K562 (cell line): ENCODE results near the gene LRFN4. TPM values are rescaled to one million over a fixed set of nuclear protein-coding genes. Genes with fewer than 3 reads are reported as not detected.
A peak's percentile ranks its signal among the peaks of the same experiment; 100 is the strongest.
"Not testable (repeated sequence)": the region's sequence is repeated elsewhere in the genome, so short reads cannot be mapped to it uniquely, and the experiment has no call there.

Source experiments
- ATAC-seq: fragments of 200-7000 bp; cut with Tn5 transposase; 3 replicates; pipeline ENCODE4 v1.9.1; 2020; ENCODE audit warnings: moderate library complexity
- BruUV-seq: library from RNA; stranded (reverse); fragments of 400-500 nt; replicated peaks from 2 replicates; lab custom pipeline; 2021; lab: Mats Ljungman, UMichigan
- CTCF ChIA-PET: fragments of 300-600 bp; formaldehyde crosslinking; extraction: SDS; loops from one replicate; lab custom pipeline; 2021; ENCODE audit warnings: low intra/inter-chr PET ratio; lab: Yijun Ruan, JAX
- POLR2A ChIA-PET: fragments of 300-600, 350-650 bp; sonication (Branson Sonifier 250); formaldehyde crosslinking; extraction: SDS; loops from one replicate; lab custom pipeline; 2021; ENCODE audit warnings: antibody characterized with exemption, inconsistent platforms; lab: Yijun Ruan, JAX
- DNase-seq, 4 experiments: peaks; one replicate each; pipeline versions ENCODE4 v3.0.0 to v3.0.0-alpha.2; 2011 to 2018; ENCODE audit warnings: low spot score in 3 of 4, mixed read lengths in 3 of 4; ENCODE audit errors: extremely low read depth in 1 of 4
- FAIRE-seq: peaks from 2 replicates; lab custom pipeline; 2011; peaks lifted over from hg19 to GRCh38; lab: Jason Lieb, UNC
- H2AFZ ChIP-seq: 2 replicates; pipeline ENCODE4 v1.6.0; 2011; ENCODE audit warnings: low read depth, low read length, control low read depth, inconsistent platforms
- H3K27ac ChIP-seq: fragments of 200-600 bp; 3 replicates; pipeline ENCODE4 v1.8.0; 2011; ENCODE audit warnings: low read depth, mild to moderate bottlenecking, control low read depth, inconsistent platforms, low read length, moderate library complexity, mixed read lengths; ENCODE audit errors: extremely low read depth
- H3K27me3 ChIP-seq, 2 experiments: fragments of 300-600 bp in 1 of 2; 2 replicates in 1 of 2; 3 replicates in 1 of 2; pipeline versions ENCODE4 v1.6.0 to v1.8.0; 2011; ENCODE audit warnings: inconsistent platforms in 2 of 2, low read length in 2 of 2, mild to moderate bottlenecking in 1 of 2, mixed read lengths in 1 of 2, moderate library complexity in 1 of 2; ENCODE audit not compliant: control insufficient read depth in 2 of 2, insufficient read depth in 2 of 2
- H3K36me3 ChIP-seq: fragments of 300-600 bp; 3 replicates; pipeline ENCODE4 v1.8.0; 2011; ENCODE audit warnings: mild to moderate bottlenecking, low read length, inconsistent platforms; ENCODE audit not compliant: control insufficient read depth, insufficient read depth
- H3K4me1 ChIP-seq, 2 experiments: fragments of 200-600 bp in 1 of 2; replicated peaks in 1 of 2; 2 replicates in 1 of 2; 3 replicates in 1 of 2; pipeline versions ENCODE4 v1.5.1 to v1.8.0; 2011; ENCODE audit warnings: inconsistent platforms in 2 of 2, low read length in 2 of 2, mild to moderate bottlenecking in 1 of 2, mixed read lengths in 1 of 2, moderate library complexity in 1 of 2; ENCODE audit not compliant: control insufficient read depth in 2 of 2, insufficient read depth in 2 of 2
- H3K4me2 ChIP-seq: 2 replicates; pipeline ENCODE4 v1.6.1; 2011; ENCODE audit warnings: low read length, control low read depth, inconsistent platforms, mixed read lengths; ENCODE audit not compliant: insufficient read depth
- H3K4me3 ChIP-seq: fragments of 200-600 bp; sonication (generic), shearing (Covaris generic); 2 replicates; pipeline ENCODE4 v1.5.1; 2016; ENCODE audit warnings: control low read depth, inconsistent platforms
- H3K79me2 ChIP-seq: fragments of 200-600 bp; 3 replicates; pipeline ENCODE4 v1.8.0; 2011; ENCODE audit warnings: low read length, inconsistent platforms; ENCODE audit not compliant: control insufficient read depth, insufficient read depth
- H3K9ac ChIP-seq, 2 experiments: 2 replicates each; pipeline versions ENCODE4 v1.6.0 to v1.6.1; 2011; ENCODE audit warnings: low read depth in 2 of 2, low read length in 2 of 2, control low read depth in 1 of 2, inconsistent platforms in 1 of 2, mild to moderate bottlenecking in 1 of 2, mixed read lengths in 1 of 2; ENCODE audit not compliant: insufficient read depth in 1 of 2
- H3K9me1 ChIP-seq: one replicate; pipeline ENCODE4 v1.6.0; 2011; ENCODE audit warnings: inconsistent platforms, mild to moderate bottlenecking, low read length, moderate library complexity; ENCODE audit not compliant: control insufficient read depth, insufficient read depth
- H3K9me3 ChIP-seq: replicated peaks from 2 replicates; pipeline ENCODE4 v1.5.1; 2011; ENCODE audit warnings: low read depth, low read length, inconsistent platforms; ENCODE audit not compliant: control insufficient read depth, insufficient read depth
- H4K20me1 ChIP-seq: replicated peaks from 2 replicates; pipeline ENCODE4 v1.6.1; 2011; ENCODE audit warnings: low read length, inconsistent platforms, mixed read lengths; ENCODE audit not compliant: control insufficient read depth, insufficient read depth
- BCOR ChIP-seq: fragments of 450-650 bp; IDR thresholded peaks from 2 replicates; pipeline ENCODE4 v1.6.1; 2016
- C11orf30 ChIP-seq: fragments of 450-650 bp; IDR thresholded peaks from 2 replicates; pipeline ENCODE4 v1.6.1; 2016; ENCODE audit warnings: low read depth, mild to moderate bottlenecking
- GTF2B ChIP-seq: IDR thresholded peaks from 2 replicates; pipeline ENCODE4 v1.6.1; 2011; ENCODE audit not compliant: insufficient read length; ENCODE audit errors: extremely low read depth
- KDM1A ChIP-seq, 2 experiments: fragments of 450-650 bp; IDR thresholded peaks; 2 replicates each; pipeline ENCODE4 v1.6.1; 2016; ENCODE audit warnings: mild to moderate bottlenecking in 2 of 2
- NFE2 ChIP-seq: IDR thresholded peaks from 2 replicates; pipeline ENCODE4 v1.6.1; 2014; ENCODE audit warnings: antibody characterized with exemption, low read depth
- ZNF316 ChIP-seq: fragments of 450-650 bp; IDR thresholded peaks from 2 replicates; pipeline ENCODE4 v1.6.1; 2016
- WGBS: fragments of 100-300 bp; shearing (Covaris generic); methylation state at CpG from one replicate; pipeline ENCODE4 v1.1.6; 2016; ENCODE audit warnings: low coverage, mixed read lengths; ENCODE audit not compliant: insufficient coverage; ENCODE audit errors: missing lambda C conversion rate; 5-methylcytosine and 5-hydroxymethylcytosine counted together
- in situ Hi-C: fragments of 300-500 bp; cut with MboI; formaldehyde crosslinking; loops from 4 replicates; pipeline ENCODE4 v1.15.0; 2018; ENCODE audit warnings: inconsistent platforms, mixed read lengths
- intact Hi-C: fragments of 100-400 bp; cut with micrococcal nuclease; formaldehyde crosslinking; loops from 2 replicates; pipeline ENCODE4 v1.14.2; 2022
- polyA plus RNA-seq, 8 experiments: library from polyadenylated mRNA; depleted of rRNA in 4 of 8; stranded (reverse) in 5 of 8; unstranded in 3 of 8; fragments of >200 nt; fragmentation: Nextera tagmentation in 2 of 8; fragmentation: Illumina TruSeq in 1 of 8; extraction: Ambion mirVana in 2 of 8; extraction: Trizol in 1 of 8; gene quantifications; 2 replicates each; pipeline versions ENCODE4 v1.2.1 to v1.2.3, GENCODE V29; 2011 to 2014; ENCODE audit warnings: inconsistent platforms in 1 of 8, missing spikeins in 1 of 8
- total RNA-seq, 7 experiments: library from RNA; depleted of rRNA in 6 of 7; stranded (reverse); fragments of >200 nt in 6 of 7; fragmentation: Illumina TruSeq in 2 of 7; extraction: Trizol in 2 of 7; gene quantifications; 2 replicates each; pipeline versions ENCODE4 v1.2.1 to v1.2.3, GENCODE V29; 2011 to 2021; ENCODE audit warnings: low replicate concordance in 1 of 7

The LRFN4 gene
- total and polyA plus RNA-seq, 9 of the 15 experiments (the other 6 are each of a cell fraction or from before 2014, with no cell fraction given) = 0.10 to 60.1 (median 6.7) TPM

- ATAC-seq (no peak), FAIRE-seq (peak; percentile 65), DNase-seq (no peak)
- no peaks in the 10 kb centered on the region for H3K9me3 ChIP-seq
- TF ChIP-seq GTF2B = no peak
- TF ChIP-seq ZNF316 = peak; percentile 55
- TF ChIP-seq NFE2 = peak; percentile 51
- TF ChIP-seq C11orf30 = peak; percentile 61
- H3K36me3 ChIP-seq = no peaks in the 10 kb centered on the region
- H3K4me2 ChIP-seq = no peak overlapping the region
- H3K4me1 ChIP-seq = no peaks in the 10 kb centered on the region
- no peak overlapping the region for H3K9ac ChIP-seq
- POLR2A ChIA-PET = interaction anchor here (0.8 to 1.3 kb wide), 3 partner anchors 9 to 122 kb away, joined by 3 to 5 read pairs (median 3); partner anchors contain the start of gene RCE1
- H3K9me1 ChIP-seq = no peaks in the 10 kb centered on the region
- CTCF ChIA-PET = no interaction called here
- H3K4me3 ChIP-seq = no peak overlapping the region
- no TSS peak for BruUV-seq
- H3K79me2 ChIP-seq = no peaks in the 10 kb centered on the region
- 85% methylated on average over 4 of the region's 4 CpGs for WGBS
- no peaks in the 10 kb centered on the region for H3K27me3 ChIP-seq
- intact Hi-C loops (no loop called here), in situ Hi-C loops (no loop called here)
- H3K27ac ChIP-seq = no peak overlapping the region
- no peak overlapping the region for H2AFZ ChIP-seq
- H4K20me1 ChIP-seq = no peaks in the 10 kb centered on the region
Measured at GRCh38 chr11:66823700-66824099, 33.2 kb upstream of the LRFN4 start.

- H4K20me1 ChIP-seq, POLR2A ChIA-PET, in situ Hi-C loops, H3K27ac ChIP-seq, BruUV-seq, H2AFZ ChIP-seq, ATAC-seq, H3K9me3 ChIP-seq, H3K4me1 ChIP-seq, intact Hi-C loops, H3K79me2 ChIP-seq, H3K4me2 ChIP-seq, H3K27me3 ChIP-seq, H3K9ac ChIP-seq, DNase-seq, H3K36me3 ChIP-seq, H3K9me1 ChIP-seq, H3K4me3 ChIP-seq, CTCF ChIA-PET, FAIRE-seq: not testable (repeated sequence)
- TF ChIP-seq BCOR (peak; percentile 32; the same call in 1 of the 2 replicates), KDM1A (IDR thresholded peaks at IDR 0.05) (0 out of 4 replicates have a peak, but pooled peaks of 1 of the 2 experiments have one; percentile 18)
- WGBS = 79% methylated on average over 3 of the region's 4 CpGs
Measured at GRCh38 chr11:66824573-66824972, 32.3 kb upstream of the LRFN4 start.
